Activated naive CD8-positive, alpha-beta T cell (primary cell): ENCODE data around the gene SERBP1.
"Not testable (repeated sequence)": the region's sequence is repeated elsewhere in the genome, so short reads cannot be mapped to it uniquely, and the experiment has no call there.

Experiments
- H3K27ac Mint-ChIP-seq: one replicate; pipeline ENCODE4 v1.8.0; 2021; ENCODE audit warnings: mixed read lengths
- H3K27me3 Mint-ChIP-seq: one replicate; pipeline ENCODE4 v1.8.0; 2021; ENCODE audit warnings: mixed read lengths
- H3K36me3 Mint-ChIP-seq: one replicate; pipeline ENCODE4 v1.8.0; 2021; ENCODE audit warnings: mixed read lengths
- H3K4me1 Mint-ChIP-seq: one replicate; pipeline ENCODE4 v1.8.0; 2021; ENCODE audit warnings: low read depth, mixed read lengths
- H3K4me3 Mint-ChIP-seq: one replicate; pipeline ENCODE4 v1.8.0; 2021; ENCODE audit warnings: mild to moderate bottlenecking, mixed read lengths
- H3K9me3 Mint-ChIP-seq: one replicate; pipeline ENCODE4 v1.8.0; 2021; ENCODE audit warnings: low read depth, mixed read lengths

Gene SERBP1

DNA sequence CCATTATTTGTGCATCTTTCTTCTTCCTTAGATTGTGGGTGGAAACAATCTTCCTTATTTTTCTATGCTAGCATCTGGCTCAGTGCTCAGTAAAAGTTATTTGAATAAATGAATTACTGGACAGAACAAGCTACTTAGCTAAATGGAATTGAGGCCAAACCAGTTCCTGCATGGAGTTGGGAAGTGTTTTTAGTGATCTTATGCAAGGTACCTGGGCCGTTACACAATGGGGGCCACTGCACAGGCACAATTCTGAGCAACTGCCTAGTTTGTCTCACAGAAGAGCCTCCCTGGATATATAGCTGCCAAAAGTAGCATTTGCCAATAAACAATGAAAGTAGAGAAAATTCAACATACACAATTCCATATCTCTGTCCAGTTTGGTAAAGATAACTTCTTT lies 27.0 kb upstream of the SERBP1 start:
- Mint-ChIP-seq H3K27ac (no peak overlapping the region), H3K4me1 (peaks cover 2% of the 10 kb centered on the region), H3K9me3 (no peaks in the 10 kb centered on the region), H3K36me3 (no peaks in the 10 kb centered on the region), H3K27me3 (no peaks in the 10 kb centered on the region), H3K4me3 (no peak overlapping the region)

DNA sequence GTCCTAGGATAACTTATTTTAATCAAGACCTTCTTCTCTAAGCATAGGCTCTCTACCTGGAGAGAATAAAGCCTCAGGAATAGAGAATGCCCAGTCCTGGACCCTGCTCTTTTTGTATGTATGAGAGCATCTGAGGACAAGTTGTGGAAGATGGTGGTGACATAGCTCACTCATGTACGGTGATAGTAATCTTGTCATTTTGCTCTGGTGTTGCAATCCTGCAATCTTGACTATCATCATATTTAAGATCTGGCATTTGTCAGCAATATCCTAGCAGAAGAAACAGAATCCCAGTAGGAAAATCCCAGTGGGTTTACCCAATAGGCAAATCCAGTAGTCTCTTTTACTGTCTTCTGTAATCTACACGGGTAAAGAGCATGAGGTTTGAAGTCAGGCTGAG lies 21.6 kb upstream of the SERBP1 start:
- H3K27me3 Mint-ChIP-seq, result no peaks in the 10 kb centered on the region
- no peak overlapping the region for H3K4me3 Mint-ChIP-seq
- H3K36me3 Mint-ChIP-seq, result no peaks in the 10 kb centered on the region
- H3K9me3 Mint-ChIP-seq, result no peaks in the 10 kb centered on the region
- H3K27ac Mint-ChIP-seq, result no peak overlapping the region
- peaks cover 2% of the 10 kb centered on the region for H3K4me1 Mint-ChIP-seq

DNA sequence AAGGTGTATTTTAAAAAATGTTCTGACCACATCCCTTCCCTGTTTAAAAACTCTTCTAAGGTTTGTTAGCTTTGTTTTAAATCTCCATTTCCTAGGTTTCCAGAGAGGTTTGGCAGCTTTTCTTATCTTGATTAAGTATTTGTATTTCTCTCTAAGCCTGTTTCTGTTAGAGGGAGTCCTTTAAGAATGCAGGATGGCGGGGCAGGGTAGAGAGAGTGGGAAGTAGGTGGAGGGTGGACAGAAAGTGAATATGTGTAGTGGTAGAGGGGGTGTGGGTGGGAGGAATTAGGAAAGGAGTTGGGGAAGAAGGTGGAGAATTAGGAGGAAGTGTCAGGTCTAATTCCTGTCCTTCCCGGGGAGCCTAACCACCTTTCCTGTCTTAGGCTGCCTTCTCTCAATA lies 21.2 kb upstream of the SERBP1 start:
- Mint-ChIP-seq H3K4me1 (peaks cover 2% of the 10 kb centered on the region), H3K4me3 (no peak overlapping the region), H3K36me3 (no peaks in the 10 kb centered on the region), H3K27ac (no peak overlapping the region), H3K9me3 (no peaks in the 10 kb centered on the region), H3K27me3 (no peaks in the 10 kb centered on the region)

DNA sequence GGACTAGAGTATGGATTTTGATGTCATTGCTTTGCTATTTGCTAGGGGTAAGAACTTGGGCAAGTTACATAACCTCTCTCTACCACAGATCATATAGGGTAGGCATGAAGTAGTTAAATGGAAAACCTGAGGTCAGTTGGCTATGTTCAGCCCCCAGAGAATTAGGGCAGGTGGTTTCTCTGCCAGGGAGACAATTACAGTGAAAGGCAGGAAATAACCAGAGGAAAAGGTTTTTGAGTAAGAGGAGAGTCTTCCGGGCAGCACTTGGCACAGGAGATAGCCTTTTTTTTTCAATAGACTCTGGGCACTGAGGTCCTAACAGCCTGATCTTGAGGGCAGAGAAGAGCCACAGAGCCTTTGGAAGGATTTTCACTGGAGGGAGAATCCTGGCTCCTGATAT lies 16.7 kb upstream of the SERBP1 start:
- no peaks in the 10 kb centered on the region for H3K9me3 Mint-ChIP-seq
- no peak overlapping the region for H3K4me3 Mint-ChIP-seq
- H3K36me3 Mint-ChIP-seq, result no peaks in the 10 kb centered on the region
- no peaks in the 10 kb centered on the region for H3K4me1 Mint-ChIP-seq
- H3K27me3 Mint-ChIP-seq, result peaks cover 2% of the 10 kb centered on the region
- H3K27ac Mint-ChIP-seq, result no peak overlapping the region

DNA sequence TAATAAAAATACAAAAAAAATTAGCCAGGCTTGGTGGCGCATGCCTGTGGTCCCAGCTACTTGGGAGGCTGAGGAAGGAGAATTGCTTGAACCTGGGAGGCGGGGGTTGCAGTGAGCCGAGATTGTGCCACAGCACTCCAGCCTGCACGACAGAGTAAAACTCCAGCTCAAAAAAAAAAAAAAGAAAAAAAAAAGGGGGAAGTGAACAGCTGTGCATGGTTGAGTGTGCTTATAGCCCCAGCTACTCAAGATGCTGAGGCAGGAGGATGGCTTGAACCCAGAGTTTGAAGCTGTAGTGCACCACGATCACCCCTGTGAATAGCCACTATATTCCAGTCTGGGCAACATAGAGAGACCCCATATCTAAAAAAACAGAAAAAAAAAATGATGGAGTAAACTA lies 15.8 kb upstream of the SERBP1 start:
- H3K27ac Mint-ChIP-seq, H3K4me3 Mint-ChIP-seq, H3K4me1 Mint-ChIP-seq, H3K36me3 Mint-ChIP-seq, H3K9me3 Mint-ChIP-seq, H3K27me3 Mint-ChIP-seq: not testable (repeated sequence)

DNA sequence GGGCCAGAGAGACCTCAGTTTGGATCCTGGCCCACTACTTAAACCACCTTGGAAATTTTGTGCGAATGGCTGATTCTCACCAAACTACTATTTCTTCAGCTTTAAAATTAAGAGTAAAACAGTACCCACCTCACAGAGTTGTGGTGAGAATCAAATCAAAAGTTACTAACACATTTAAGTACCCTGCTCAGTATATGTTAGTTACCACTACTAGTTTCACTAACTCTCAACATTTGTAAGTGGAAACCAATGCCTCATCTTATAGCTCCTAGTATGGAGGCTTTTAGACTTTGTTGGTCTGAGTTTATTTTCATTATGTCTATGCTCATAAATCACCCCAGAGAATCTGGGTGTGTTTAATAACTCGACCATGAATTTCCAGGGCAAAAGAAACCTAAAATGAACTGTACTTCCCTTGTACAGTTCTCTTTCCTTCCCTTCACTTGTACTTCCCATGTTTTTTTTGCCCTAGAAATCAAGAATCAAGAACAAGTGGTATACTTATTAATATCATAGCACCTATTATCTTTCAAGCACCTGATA lies 11.6 kb upstream of the SERBP1 start:
- no peak overlapping the region for H3K27ac Mint-ChIP-seq
- peaks cover 4% of the 10 kb centered on the region for H3K4me1 Mint-ChIP-seq
- H3K4me3 Mint-ChIP-seq, result no peak overlapping the region
- H3K27me3 Mint-ChIP-seq, result peaks cover 2% of the 10 kb centered on the region
- H3K9me3 Mint-ChIP-seq, result no peaks in the 10 kb centered on the region
- no peaks in the 10 kb centered on the region for H3K36me3 Mint-ChIP-seq

DNA sequence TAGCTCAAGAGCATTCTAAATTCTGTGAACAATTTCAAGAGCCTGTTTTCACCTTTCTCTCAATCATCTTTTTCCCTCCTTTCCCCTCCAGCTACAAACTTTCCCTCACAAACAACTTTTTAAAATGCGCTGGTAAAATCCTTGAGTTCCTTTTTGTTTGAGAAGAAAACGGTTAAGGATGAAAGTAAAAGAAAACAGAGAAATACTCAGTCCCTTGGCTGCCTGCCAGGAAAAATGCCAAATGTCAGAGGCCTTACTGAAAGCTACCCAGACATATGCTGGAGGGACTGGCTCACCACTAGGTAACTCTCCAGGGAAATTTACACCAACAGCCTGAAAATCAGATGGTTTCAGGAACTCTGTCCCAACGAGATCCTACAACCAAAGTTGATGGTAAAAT lies 11.0 kb upstream of the SERBP1 start:
- H3K36me3 Mint-ChIP-seq, result no peaks in the 10 kb centered on the region
- H3K27me3 Mint-ChIP-seq, result peaks cover 2% of the 10 kb centered on the region
- H3K9me3 Mint-ChIP-seq, result no peaks in the 10 kb centered on the region
- H3K4me1 Mint-ChIP-seq, result peaks cover 4% of the 10 kb centered on the region
- H3K4me3 Mint-ChIP-seq, result no peak overlapping the region
- H3K27ac Mint-ChIP-seq, result no peak overlapping the region

DNA sequence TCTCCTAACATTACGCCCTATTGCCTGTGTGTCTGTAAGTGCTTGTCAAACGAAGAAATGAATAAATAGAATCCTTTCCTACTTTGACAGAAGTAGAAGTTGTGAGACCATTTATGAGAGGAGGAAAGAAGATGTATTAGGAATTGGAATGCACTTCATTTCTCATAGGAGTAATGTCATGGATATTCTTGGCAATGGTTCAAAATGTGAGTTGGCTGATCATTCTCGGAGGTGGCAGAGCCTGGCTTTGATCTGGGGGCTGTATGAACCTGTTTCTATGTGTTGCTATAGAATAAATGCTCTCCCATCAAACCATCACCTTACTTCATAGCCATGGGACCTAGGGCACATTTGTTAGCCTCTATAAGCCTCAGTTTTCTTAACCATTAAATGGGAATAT lies 10.1 kb upstream of the SERBP1 start:
- Mint-ChIP-seq H3K4me3 (no peak overlapping the region), H3K4me1 (peaks cover 4% of the 10 kb centered on the region), H3K27ac (no peak overlapping the region), H3K9me3 (no peaks in the 10 kb centered on the region), H3K36me3 (no peaks in the 10 kb centered on the region), H3K27me3 (peaks cover 2% of the 10 kb centered on the region)

DNA sequence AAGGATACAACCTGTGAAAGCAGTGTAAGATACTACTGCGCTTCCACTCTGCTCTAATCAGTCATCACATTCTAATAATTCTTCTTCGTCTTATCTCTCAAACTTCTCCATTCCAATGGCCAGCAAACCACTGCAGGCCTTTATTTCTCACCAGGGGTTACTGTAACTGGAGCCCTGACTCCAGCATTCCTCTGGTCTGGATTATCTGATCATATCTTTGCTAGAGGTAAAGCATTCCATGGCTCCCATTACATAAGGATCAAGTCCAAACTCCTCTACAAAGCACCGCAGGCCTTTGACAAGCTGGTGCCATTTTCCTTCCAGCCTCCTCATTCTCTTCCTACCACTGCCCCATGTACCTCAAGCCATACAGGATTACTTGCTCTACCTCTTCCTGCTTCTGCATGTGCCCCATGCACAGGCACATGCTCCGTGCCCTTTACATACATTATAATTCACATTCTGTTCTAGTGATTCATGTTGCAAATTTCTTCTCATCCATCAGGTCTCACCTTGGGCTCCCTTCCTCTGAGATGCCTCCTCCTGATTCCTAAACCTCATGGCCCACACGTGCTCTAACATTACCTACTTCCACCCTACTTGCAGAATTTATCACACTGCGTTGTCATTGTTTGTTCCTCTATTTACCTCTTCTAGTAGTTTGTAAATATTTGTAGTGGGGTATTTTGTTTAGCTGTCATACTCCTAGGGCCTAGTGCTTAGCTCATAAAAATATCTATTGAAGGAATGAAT lies 9.3 kb upstream of the SERBP1 start:
- H3K27me3 Mint-ChIP-seq, result peaks cover 2% of the 10 kb centered on the region
- H3K9me3 Mint-ChIP-seq, result no peaks in the 10 kb centered on the region
- no peak overlapping the region for H3K27ac Mint-ChIP-seq
- no peaks in the 10 kb centered on the region for H3K36me3 Mint-ChIP-seq
- peaks cover 4% of the 10 kb centered on the region for H3K4me1 Mint-ChIP-seq
- H3K4me3 Mint-ChIP-seq, result no peak overlapping the region

DNA sequence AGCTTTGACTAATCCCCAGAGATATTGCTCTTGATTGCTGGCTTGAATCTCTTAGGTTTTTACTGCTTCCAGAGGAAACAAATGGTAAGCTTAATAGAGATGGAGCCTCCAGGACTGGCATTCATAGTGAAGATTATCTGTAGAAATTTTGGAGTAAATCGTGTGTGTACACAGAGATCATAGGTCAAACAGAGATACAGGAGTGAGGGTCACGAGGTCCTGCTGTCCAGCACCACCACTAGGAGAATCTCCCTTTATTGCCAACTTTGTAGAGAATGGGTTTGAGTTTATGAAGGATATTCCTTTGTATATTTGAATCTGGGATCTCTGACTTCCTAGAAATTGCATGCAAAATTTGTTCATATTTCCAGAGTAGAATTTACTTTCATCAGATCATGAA lies 7.8 kb upstream of the SERBP1 start:
- Mint-ChIP-seq H3K36me3 (no peaks in the 10 kb centered on the region), H3K27ac (no peak overlapping the region), H3K4me1 (peaks cover 17% of the 10 kb centered on the region), H3K4me3 (no peak overlapping the region), H3K27me3 (peaks cover 2% of the 10 kb centered on the region), H3K9me3 (no peaks in the 10 kb centered on the region)

DNA sequence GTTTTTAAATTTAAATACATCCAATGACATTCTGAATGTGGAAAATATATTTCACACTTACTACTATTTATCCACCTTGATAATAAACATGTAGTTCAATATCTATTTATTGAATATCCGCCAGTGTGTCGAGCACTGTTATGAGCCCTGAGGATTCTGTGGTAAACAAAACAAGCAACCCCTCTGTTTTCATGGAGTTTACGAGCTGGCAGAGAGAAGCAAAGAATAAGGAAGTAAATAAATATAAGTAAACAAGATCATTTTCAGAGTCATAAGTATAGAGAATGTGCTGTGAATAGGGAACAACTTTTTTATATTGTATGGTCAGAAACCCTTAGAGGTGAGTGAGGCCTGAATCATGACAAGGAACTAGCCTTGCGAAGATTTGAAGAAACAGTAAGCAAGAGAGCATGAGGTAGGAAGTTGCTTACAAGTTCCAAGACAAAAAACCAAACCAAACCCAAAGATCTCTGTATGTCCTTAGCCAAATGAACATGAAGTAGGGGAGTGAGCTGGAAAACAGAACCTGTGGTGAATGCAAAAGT lies 6.4 kb upstream of the SERBP1 start:
- Mint-ChIP-seq H3K36me3 (no peaks in the 10 kb centered on the region), H3K27me3 (no peaks in the 10 kb centered on the region), H3K4me1 (peaks cover 28% of the 10 kb centered on the region), H3K27ac (no peak overlapping the region), H3K4me3 (no peak overlapping the region), H3K9me3 (no peaks in the 10 kb centered on the region)

DNA sequence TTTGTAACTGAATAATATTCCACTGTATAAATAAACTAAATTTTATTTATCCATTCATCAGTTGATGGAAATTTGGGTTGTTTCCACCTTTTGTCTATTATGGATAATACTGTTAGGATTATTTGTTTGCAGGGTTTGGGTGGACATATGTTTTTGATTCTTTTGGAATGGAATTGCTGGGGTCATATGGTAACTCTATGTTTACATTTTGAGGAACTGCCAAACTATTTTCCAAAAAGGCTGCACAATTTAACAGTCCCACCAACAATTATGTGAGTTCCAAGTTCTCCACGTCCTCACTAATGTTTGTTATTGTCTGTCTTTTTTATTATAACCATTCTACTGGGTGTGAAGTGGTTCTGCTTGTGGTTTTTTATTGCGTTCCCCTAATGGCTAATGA lies 4.3 kb upstream of the SERBP1 start:
- H3K27me3 Mint-ChIP-seq, result no peaks in the 10 kb centered on the region
- H3K27ac Mint-ChIP-seq, result no peak overlapping the region
- H3K9me3 Mint-ChIP-seq, result no peaks in the 10 kb centered on the region
- H3K36me3 Mint-ChIP-seq, result no peaks in the 10 kb centered on the region
- H3K4me3 Mint-ChIP-seq, result no peak overlapping the region
- H3K4me1 Mint-ChIP-seq, result peaks cover 31% of the 10 kb centered on the region

DNA sequence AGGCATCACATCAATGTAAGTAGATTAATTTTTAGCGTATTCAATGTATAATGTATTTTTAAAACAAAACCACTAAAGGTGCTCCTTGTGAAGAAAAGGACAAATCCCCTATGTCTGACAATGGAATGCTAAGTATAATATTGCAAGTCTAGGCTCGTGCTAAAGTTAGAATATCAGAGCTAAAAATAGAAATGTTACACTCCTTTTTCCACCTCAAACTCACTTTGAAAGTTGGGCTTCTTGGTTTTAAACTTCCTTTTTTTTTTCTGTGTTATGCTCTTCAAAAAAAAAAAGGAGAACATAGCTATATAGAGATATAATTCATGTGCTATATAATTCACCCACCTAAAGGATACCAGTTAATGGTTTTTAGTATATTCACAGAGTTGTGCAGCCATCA lies 3.6 kb upstream of the SERBP1 start:
- Mint-ChIP-seq H3K4me3 (no peak overlapping the region), H3K27me3 (no peaks in the 10 kb centered on the region), H3K4me1 (peaks cover 31% of the 10 kb centered on the region), H3K9me3 (no peaks in the 10 kb centered on the region), H3K27ac (no peak overlapping the region), H3K36me3 (peaks cover 4% of the 10 kb centered on the region)

DNA sequence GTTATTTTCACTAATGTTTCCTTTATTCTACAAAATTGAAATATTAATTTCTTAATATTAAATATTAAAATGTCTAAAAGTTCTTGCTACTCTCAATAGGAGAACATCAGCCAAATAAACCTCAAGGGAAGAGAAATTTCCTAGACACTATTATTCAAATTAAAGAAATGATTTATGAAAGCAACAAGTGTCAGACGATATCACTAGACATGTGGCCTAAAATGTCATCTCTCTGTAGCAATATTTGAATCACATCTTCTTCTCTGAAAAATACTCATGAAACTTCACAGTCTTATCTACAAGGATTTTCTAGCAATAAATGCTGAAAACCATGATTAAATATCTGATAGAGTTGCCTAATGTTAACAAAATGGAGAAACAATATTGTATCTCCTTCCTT lies 2.5 kb upstream of the SERBP1 start:
- Mint-ChIP-seq H3K27ac (peak overlapping the region; percentile 65), H3K4me1 (peaks cover 31% of the 10 kb centered on the region)

DNA sequence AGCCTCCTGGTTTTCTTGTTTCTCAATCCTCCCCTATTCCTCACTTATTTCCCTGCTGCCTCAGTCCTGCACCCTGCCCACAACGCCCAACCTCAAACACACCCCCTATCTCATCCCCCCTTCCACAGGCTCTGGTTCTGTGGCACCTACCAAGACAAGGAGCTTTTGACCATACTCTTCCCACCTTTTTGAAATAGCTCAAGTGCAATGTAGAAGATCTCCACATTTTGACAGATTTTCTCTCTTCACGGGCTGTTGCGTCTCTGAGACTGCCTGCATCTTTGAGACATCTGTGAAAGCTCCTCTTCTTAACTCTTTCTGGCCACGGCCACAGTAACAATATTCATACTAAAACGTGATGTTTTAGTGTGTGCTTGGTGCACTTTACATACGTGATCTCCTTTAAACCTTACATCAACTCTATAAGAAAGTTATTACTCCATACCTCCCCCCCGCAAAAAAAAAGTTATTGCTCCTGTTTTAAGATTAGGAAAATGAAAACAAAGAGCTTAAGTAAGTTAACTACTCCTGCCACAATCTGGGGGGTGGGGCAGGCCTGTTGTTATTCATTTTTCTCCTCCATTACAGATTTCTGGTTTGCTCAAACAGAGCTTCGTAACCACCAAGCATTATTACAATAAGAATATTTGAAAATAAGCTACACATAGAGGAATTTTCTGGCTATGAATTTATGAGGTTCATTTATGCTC lies 1.8 kb upstream of the SERBP1 start:
- Mint-ChIP-seq H3K36me3 (peaks cover 21% of the 10 kb centered on the region), H3K27ac (peak overlapping the region; percentile 100), H3K4me3 (peak overlapping the region; percentile 95), H3K4me1 (peaks cover 34% of the 10 kb centered on the region), H3K9me3 (no peaks in the 10 kb centered on the region), H3K27me3 (no peaks in the 10 kb centered on the region)

More for the DNA sequence above, 2.5 kb upstream of the SERBP1 start:
- no peaks in the 10 kb centered on the region for H3K27me3 Mint-ChIP-seq
- H3K4me3 Mint-ChIP-seq, result peak overlapping the region; percentile 19
- no peaks in the 10 kb centered on the region for H3K9me3 Mint-ChIP-seq
- peaks cover 14% of the 10 kb centered on the region for H3K36me3 Mint-ChIP-seq
